ENCODE data around the gene USP16. TPM values are rescaled to one million over a fixed set of nuclear protein-coding genes. Genes with fewer than 3 reads are reported as not detected.

USP16 gene
- polyA plus RNA-seq, 1 donor, result 43.0 TPM

GRCh38 chr21:29082046-29082815, 57.8 kb downstream of the USP16 start:
- no peak for DNase-seq (ENCODE audit: low read depth)

GRCh38 chr21:29083306-29083705, 58.8 kb downstream of the USP16 start:
- no peak for DNase-seq (ENCODE audit: low read depth)

GRCh38 chr21:29084372-29084771, 59.9 kb downstream of the USP16 start:
- DNase-seq (ENCODE audit: low read depth), result no peak

GRCh38 chr21:29085106-29085752, 60.8 kb downstream of the USP16 start:
- DNase-seq (ENCODE audit: low read depth), result no peak

- no peak for DNase-seq (ENCODE audit: low read depth)
Measured at GRCh38 chr21:29091033-29091432, 66.6 kb downstream of the USP16 start.

GRCh38 chr21:29092102-29092959, 67.9 kb downstream of the USP16 start:
- DNase-seq (ENCODE audit: low read depth), result no peak

- no peak for DNase-seq (ENCODE audit: low read depth)
Measured at GRCh38 chr21:29096218-29097015, 71.9 kb downstream of the USP16 start.

- DNase-seq (ENCODE audit: low read depth), result no peak
Measured at GRCh38 chr21:29098156-29098555, 73.7 kb downstream of the USP16 start.

GRCh38 chr21:29102791-29103257, 78.4 kb downstream of the USP16 start:
- no peak for DNase-seq (ENCODE audit: low read depth)

Other genes starting within 250 kb of the USP16 start
- gene LTN1, start 31.8 kb upstream of the USP16 start, polyA plus RNA-seq (ENCODE audit: insufficient read length), result 22.5 TPM
- gene RWDD2B, start 5.3 kb upstream of the USP16 start, polyA plus RNA-seq (ENCODE audit: insufficient read length), result 22.6 TPM
- gene CCT8, start 49.0 kb downstream of the USP16 start, polyA plus RNA-seq (ENCODE audit: insufficient read length), result 173 TPM
- gene MAP3K7CL, start 106.0 kb downstream of the USP16 start, polyA plus RNA-seq (ENCODE audit: insufficient read length), result 69.1 TPM